Colonic mucosa (tissue), 4 donors: ENCODE measurements around the gene SPTLC3. TPM values are rescaled to one million over a fixed set of nuclear protein-coding genes. Genes with fewer than 3 reads are reported as not detected.

Experiments
- DNase-seq: peaks from one replicate; pipeline ENCODE4 v3.0.0-alpha.2; 2020
- H3K27ac ChIP-seq: fragments of 200-600 bp; one replicate; pipeline ENCODE4 v1.8.0; 2021
- H3K27me3 ChIP-seq: fragments of 200-600 bp; one replicate; pipeline ENCODE4 v1.8.0; 2021
- H3K36me3 ChIP-seq: fragments of 200-600 bp; one replicate; pipeline ENCODE4 v1.8.0; 2021
- H3K4me1 ChIP-seq: fragments of 200-600 bp; one replicate; pipeline ENCODE4 v1.8.0; 2021; ENCODE audit warnings: mild to moderate bottlenecking
- H3K4me3 ChIP-seq: fragments of 200-600 bp; one replicate; pipeline ENCODE4 v1.8.0; 2021
- H3K9ac ChIP-seq, 2 donors: one replicate each; pipeline ENCODE4 v1.7.0; 2013; ENCODE audit warnings: control low read depth in 2 of 2, low read depth in 2 of 2, low read length in 2 of 2
- H3K9me3 ChIP-seq: fragments of 200-600 bp; one replicate; pipeline ENCODE4 v1.8.0; 2021
- CTCF ChIP-seq: fragments of 200-600 bp; IDR thresholded peaks from one replicate; pipeline ENCODE4 v1.8.0; 2022; ENCODE audit warnings: antibody characterized with exemption, mild to moderate bottlenecking
- intact Hi-C: fragments of 100-400 bp; cut with DNase I; formaldehyde crosslinking; loops from one replicate; pipeline ENCODE4 v1.14.1; 2022
- total RNA-seq, 2 donors: library from RNA; stranded (reverse); fragmentation: NEBNext Ultra II Directional in 1 of 2; extraction: Animal tissue kit (Norgen Biotek cat#: 25700) in 1 of 2; gene quantifications; one replicate each; pipeline ENCODE4 v1.2.1, GENCODE V29; 2021
- donor health status: healthy.
- donor health status: DM: no; HTN: no; CAD: no.
- donor health status: DM: no; HTN: no; CAD: no.

Gene SPTLC3
- total RNA-seq, 2 donors from 2014 or later = 7.0 to 12.5 TPM

- no peaks in the 10 kb centered on the region for H3K9me3 ChIP-seq
- no peak for TF ChIP-seq CTCF
- H3K4me1 ChIP-seq = no peaks in the 10 kb centered on the region
- no peak overlapping the region for H3K27ac ChIP-seq
- no peaks in the 10 kb centered on the region for H3K36me3 ChIP-seq
- no peak overlapping the region for H3K4me3 ChIP-seq
- H3K9ac ChIP-seq = no peak overlapping the region
- no peak for DNase-seq
- H3K27me3 ChIP-seq = no peaks in the 10 kb centered on the region
- intact Hi-C loops = no loop called here
These were observed 177.4 kb downstream of the SPTLC3 start for GRCh38 chr20:13186043-13186774.

- Histone ChIP-seq H3K27me3 (no peaks in the 10 kb centered on the region), H3K9me3 (no peaks in the 10 kb centered on the region), H3K4me3 (no peak overlapping the region), H3K4me1 (no peaks in the 10 kb centered on the region), H3K27ac (no peak overlapping the region), H3K9ac (no peak overlapping the region), H3K36me3 (no peaks in the 10 kb centered on the region)
- no peak for TF ChIP-seq CTCF
- intact Hi-C loops = no loop called here
- DNase-seq = no peak
These were observed 179.1 kb downstream of the SPTLC3 start for GRCh38 chr20:13187899-13188298.

GRCh38 chr20:13199279-13199678, 190.5 kb downstream of the SPTLC3 start:
- intact Hi-C loops = no loop called here
- no peak for DNase-seq
- Histone ChIP-seq H3K9ac (no peak overlapping the region), H3K36me3 (no peaks in the 10 kb centered on the region), H3K27ac (no peak overlapping the region), H3K9me3 (no peaks in the 10 kb centered on the region), H3K27me3 (no peaks in the 10 kb centered on the region), H3K4me3 (no peak overlapping the region), H3K4me1 (no peaks in the 10 kb centered on the region)
- no peak for TF ChIP-seq CTCF

GRCh38 chr20:13200767-13201500, 192.2 kb downstream of the SPTLC3 start:
- Histone ChIP-seq H3K4me1 (no peaks in the 10 kb centered on the region), H3K4me3 (no peak overlapping the region), H3K9me3 (no peaks in the 10 kb centered on the region), H3K27ac (no peak overlapping the region), H3K27me3 (no peaks in the 10 kb centered on the region), H3K9ac (no peak overlapping the region), H3K36me3 (no peaks in the 10 kb centered on the region)
- intact Hi-C loops = no loop called here
- no peak for TF ChIP-seq CTCF
- no peak for DNase-seq

GRCh38 chr20:13202565-13202964, 193.8 kb downstream of the SPTLC3 start:
- H3K36me3 ChIP-seq = no peaks in the 10 kb centered on the region
- no peak for TF ChIP-seq CTCF
- no peak for DNase-seq
- no peaks in the 10 kb centered on the region for H3K4me1 ChIP-seq
- no peaks in the 10 kb centered on the region for H3K27me3 ChIP-seq
- H3K4me3 ChIP-seq = no peak overlapping the region
- no peak overlapping the region for H3K9ac ChIP-seq
- no peak overlapping the region for H3K27ac ChIP-seq
- no peaks in the 10 kb centered on the region for H3K9me3 ChIP-seq
- intact Hi-C loops = no loop called here
